GM19372 (cell line): Measurements from ENCODE around the gene SLC7A11.
"Not testable (repeated sequence)": the region's sequence is repeated elsewhere in the genome, so short reads cannot be mapped to it uniquely, and the experiment has no call there.

Source experiments
- ATAC-seq: cut with Tn5 transposase; IDR thresholded peaks from one replicate; pipeline ENCODE4 v1.9.1; 2021; ENCODE audit warnings: mild to moderate bottlenecking, low read depth, moderate library complexity; ENCODE audit not compliant: unreplicated experiment

SLC7A11 gene

GRCh38 chr4:138247643-138248042 is 5.5 kb upstream of the SLC7A11 start:
- no peak for ATAC-seq

GRCh38 chr4:138243369-138243768 is 1.2 kb upstream of the SLC7A11 start:
- no peak for ATAC-seq

GRCh38 chr4:138242834-138243156 is 646 bp upstream of the SLC7A11 start:
- no peak for ATAC-seq

- no peak for ATAC-seq
These were observed 671 bp downstream of the SLC7A11 start for GRCh38 chr4:138241281-138242075.

- ATAC-seq = no peak
These were observed 2.7 kb downstream of the SLC7A11 start for GRCh38 chr4:138239491-138239890.

GRCh38 chr4:138238521-138239292 is 3.4 kb downstream of the SLC7A11 start:
- ATAC-seq = no peak

GRCh38 chr4:138237132-138237531 is 5.0 kb downstream of the SLC7A11 start:
- not testable (repeated sequence) for ATAC-seq

GRCh38 chr4:138236037-138236436 is 6.1 kb downstream of the SLC7A11 start:
- no peak for ATAC-seq

GRCh38 chr4:138235419-138235952 is 6.7 kb downstream of the SLC7A11 start:
- ATAC-seq = no peak

- no peak for ATAC-seq
These were observed 7.9 kb downstream of the SLC7A11 start for GRCh38 chr4:138234248-138234647.

- no peak for ATAC-seq
These were observed 8.7 kb downstream of the SLC7A11 start for GRCh38 chr4:138233313-138234034.

- no peak for ATAC-seq
These were observed 9.8 kb downstream of the SLC7A11 start for GRCh38 chr4:138232364-138232763.

- no peak for ATAC-seq
These were observed 12.1 kb downstream of the SLC7A11 start for GRCh38 chr4:138230048-138230447.

GRCh38 chr4:138229160-138229559 is 13.0 kb downstream of the SLC7A11 start:
- ATAC-seq = no peak

- no peak for ATAC-seq
These were observed 15.8 kb downstream of the SLC7A11 start for GRCh38 chr4:138226351-138226750.

- no peak for ATAC-seq
These were observed 16.7 kb downstream of the SLC7A11 start for GRCh38 chr4:138225477-138225876.

GRCh38 chr4:138224614-138225013 is 17.5 kb downstream of the SLC7A11 start:
- ATAC-seq = no peak

GRCh38 chr4:138223231-138223910 is 18.8 kb downstream of the SLC7A11 start:
- no peak for ATAC-seq

- no peak for ATAC-seq
These were observed 20.1 kb downstream of the SLC7A11 start for GRCh38 chr4:138222046-138222445.

- no peak for ATAC-seq
These were observed 23.2 kb downstream of the SLC7A11 start for GRCh38 chr4:138218976-138219375.
